ENCODE data around the gene RNF25. TPM values are rescaled to one million over a fixed set of nuclear protein-coding genes. Genes with fewer than 3 reads are reported as not detected.

The RNF25 gene
- total RNA-seq, 1 experiment from 2014 or later, result 32.1 TPM

GRCh38 chr2:218631837-218632236 lies 40.0 kb downstream of the RNF25 start:
- H3K9me3 Mint-ChIP-seq (ENCODE audit: low read depth, unreplicated experiment), result no peaks in the 10 kb centered on the region
- TF ChIP-seq, protein P1, sequence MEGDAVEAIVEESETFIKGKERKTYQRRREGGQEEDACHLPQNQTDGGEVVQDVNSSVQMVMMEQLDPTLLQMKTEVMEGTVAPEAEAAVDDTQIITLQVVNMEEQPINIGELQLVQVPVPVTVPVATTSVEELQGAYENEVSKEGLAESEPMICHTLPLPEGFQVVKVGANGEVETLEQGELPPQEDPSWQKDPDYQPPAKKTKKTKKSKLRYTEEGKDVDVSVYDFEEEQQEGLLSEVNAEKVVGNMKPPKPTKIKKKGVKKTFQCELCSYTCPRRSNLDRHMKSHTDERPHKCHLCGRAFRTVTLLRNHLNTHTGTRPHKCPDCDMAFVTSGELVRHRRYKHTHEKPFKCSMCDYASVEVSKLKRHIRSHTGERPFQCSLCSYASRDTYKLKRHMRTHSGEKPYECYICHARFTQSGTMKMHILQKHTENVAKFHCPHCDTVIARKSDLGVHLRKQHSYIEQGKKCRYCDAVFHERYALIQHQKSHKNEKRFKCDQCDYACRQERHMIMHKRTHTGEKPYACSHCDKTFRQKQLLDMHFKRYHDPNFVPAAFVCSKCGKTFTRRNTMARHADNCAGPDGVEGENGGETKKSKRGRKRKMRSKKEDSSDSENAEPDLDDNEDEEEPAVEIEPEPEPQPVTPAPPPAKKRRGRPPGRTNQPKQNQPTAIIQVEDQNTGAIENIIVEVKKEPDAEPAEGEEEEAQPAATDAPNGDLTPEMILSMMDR (IDR thresholded peaks at IDR 0.05; ENCODE audit: unreplicated experiment), result no peak
- no peaks in the 10 kb centered on the region for H3K4me1 Mint-ChIP-seq (ENCODE audit: low read depth, unreplicated experiment)
- no peak overlapping the region for H3K27ac Mint-ChIP-seq (ENCODE audit: unreplicated experiment)
- no TSS peak for BruUV-seq (replicated peaks)
- H3K4me3 Mint-ChIP-seq (ENCODE audit: low read depth, unreplicated experiment), result no peak overlapping the region
- DNase-seq, result no peak
- intact Hi-C loops (cut with micrococcal nuclease; ENCODE audit: unreplicated experiment), result no loop called here
- H3K36me3 Mint-ChIP-seq (ENCODE audit: insufficient read depth, unreplicated experiment), result peaks cover 10% of the 10 kb centered on the region
- CTCF ChIA-PET, result no interaction called here
- H3K27me3 Mint-ChIP-seq (ENCODE audit: unreplicated experiment), result no peaks in the 10 kb centered on the region

DNA sequence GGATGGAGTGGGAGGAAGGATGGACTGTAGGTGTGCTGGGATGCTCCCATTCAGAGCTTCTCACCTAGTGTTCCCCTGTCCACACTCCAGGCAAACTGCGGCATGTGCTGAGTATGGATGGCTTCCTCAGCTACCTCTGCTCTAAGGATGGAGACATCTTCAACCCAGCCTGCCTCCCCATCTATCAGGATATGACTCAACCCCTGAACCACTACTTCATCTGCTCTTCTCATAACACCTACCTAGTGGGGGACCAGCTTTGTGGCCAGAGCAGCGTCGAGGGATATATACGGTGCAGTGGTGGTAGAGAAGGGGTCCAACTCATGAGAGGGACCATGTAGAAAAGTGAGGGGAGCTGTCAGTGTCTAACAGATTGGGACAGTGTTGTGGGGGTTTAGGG lies 43.9 kb downstream of the RNF25 start:
- DNase-seq, result no peak
- Mint-ChIP-seq H3K9me3 (ENCODE audit: low read depth, unreplicated experiment) (no peaks in the 10 kb centered on the region), H3K4me1 (ENCODE audit: low read depth, unreplicated experiment) (no peaks in the 10 kb centered on the region), H3K36me3 (ENCODE audit: insufficient read depth, unreplicated experiment) (no peaks in the 10 kb centered on the region), H3K27ac (ENCODE audit: unreplicated experiment) (no peak overlapping the region), H3K27me3 (ENCODE audit: unreplicated experiment) (no peaks in the 10 kb centered on the region), H3K4me3 (ENCODE audit: low read depth, unreplicated experiment) (no peak overlapping the region)
- BruUV-seq (replicated peaks), result no TSS peak
- intact Hi-C loops (cut with micrococcal nuclease; ENCODE audit: unreplicated experiment), result no loop called here
- CTCF ChIA-PET, result interaction anchor here (1.2 kb wide), 1 partner anchor 11 kb away, joined by 3 read pairs; no protein-coding TSS in a partner anchor
- TF ChIP-seq, protein P1 (IDR thresholded peaks at IDR 0.05; ENCODE audit: unreplicated experiment), result no peak

GRCh38 chr2:218626369-218626768 lies 45.4 kb downstream of the RNF25 start:
- intact Hi-C loops (cut with micrococcal nuclease; ENCODE audit: unreplicated experiment), result no loop called here
- Mint-ChIP-seq H3K4me1 (ENCODE audit: low read depth, unreplicated experiment) (no peaks in the 10 kb centered on the region), H3K27me3 (ENCODE audit: unreplicated experiment) (no peaks in the 10 kb centered on the region), H3K36me3 (ENCODE audit: insufficient read depth, unreplicated experiment) (no peaks in the 10 kb centered on the region), H3K27ac (ENCODE audit: unreplicated experiment) (no peak overlapping the region), H3K9me3 (ENCODE audit: low read depth, unreplicated experiment) (no peaks in the 10 kb centered on the region), H3K4me3 (ENCODE audit: low read depth, unreplicated experiment) (no peak overlapping the region)
- BruUV-seq (replicated peaks), result no TSS peak
- TF ChIP-seq, protein P1 (IDR thresholded peaks at IDR 0.05; ENCODE audit: unreplicated experiment), result no peak
- DNase-seq, result no peak
- CTCF ChIA-PET, result no interaction called here

GRCh38 chr2:218623366-218623705 lies 48.5 kb downstream of the RNF25 start:
- CTCF ChIA-PET, result no interaction called here
- intact Hi-C loops (cut with micrococcal nuclease; ENCODE audit: unreplicated experiment), result no loop called here

More at GRCh38 chr2:218623366-218623705, 48.5 kb downstream of the RNF25 start:
- H3K4me3 Mint-ChIP-seq (ENCODE audit: low read depth, unreplicated experiment), result no peak overlapping the region
- H3K27me3 Mint-ChIP-seq (ENCODE audit: unreplicated experiment), result no peaks in the 10 kb centered on the region
- H3K36me3 Mint-ChIP-seq (ENCODE audit: insufficient read depth, unreplicated experiment), result no peaks in the 10 kb centered on the region
- H3K4me1 Mint-ChIP-seq (ENCODE audit: low read depth, unreplicated experiment), result no peaks in the 10 kb centered on the region
- H3K9me3 Mint-ChIP-seq (ENCODE audit: low read depth, unreplicated experiment), result no peaks in the 10 kb centered on the region
- no TSS peak for BruUV-seq (replicated peaks)
- TF ChIP-seq, protein P1 (IDR thresholded peaks at IDR 0.05; ENCODE audit: unreplicated experiment), result no peak
- H3K27ac Mint-ChIP-seq (ENCODE audit: unreplicated experiment), result no peak overlapping the region
- DNase-seq, result no peak
